GM18867 (cell line): ENCODE measurements around the gene CXXC5.

Experiments used
- ATAC-seq: cut with Tn5 transposase; IDR thresholded peaks from one replicate; pipeline ENCODE4 v1.9.1; 2021; ENCODE audit warnings: mild to moderate bottlenecking, moderate library complexity; ENCODE audit not compliant: unreplicated experiment

Gene CXXC5

GRCh38 chr5:139650689-139651042 is 2.5 kb downstream of the CXXC5 start:
- ATAC-seq: no peak

GRCh38 chr5:139651043-139651834 is 3.1 kb downstream of the CXXC5 start:
- ATAC-seq: no peak

GRCh38 chr5:139651853-139652787 is 4.0 kb downstream of the CXXC5 start:
- peak; percentile 46 for ATAC-seq

GRCh38 chr5:139652788-139653241 is 4.7 kb downstream of the CXXC5 start:
- ATAC-seq: peak; percentile 32

GRCh38 chr5:139653616-139654015 is 5.5 kb downstream of the CXXC5 start:
- ATAC-seq: no peak

- ATAC-seq: no peak
Observed at GRCh38 chr5:139654464-139654863, 6.3 kb downstream of the CXXC5 start.

- ATAC-seq: no peak
Observed at GRCh38 chr5:139654871-139655491, 6.8 kb downstream of the CXXC5 start.

- ATAC-seq: no peak
Observed at GRCh38 chr5:139655727-139656271, 7.7 kb downstream of the CXXC5 start.

GRCh38 chr5:139657363-139658321 is 9.5 kb downstream of the CXXC5 start:
- no peak for ATAC-seq

GRCh38 chr5:139658501-139658927 is 10.4 kb downstream of the CXXC5 start:
- ATAC-seq: no peak

- no peak for ATAC-seq
Observed at GRCh38 chr5:139658928-139659667, 10.9 kb downstream of the CXXC5 start.

GRCh38 chr5:139659695-139660101 is 11.5 kb downstream of the CXXC5 start:
- no peak for ATAC-seq

GRCh38 chr5:139660105-139660922 is 12.2 kb downstream of the CXXC5 start:
- ATAC-seq: no peak

GRCh38 chr5:139660923-139661814 is 13.0 kb downstream of the CXXC5 start:
- no peak for ATAC-seq

GRCh38 chr5:139662617-139663016 is 14.5 kb downstream of the CXXC5 start:
- no peak for ATAC-seq

- ATAC-seq: no peak
Observed at GRCh38 chr5:139663207-139664085, 15.3 kb downstream of the CXXC5 start.
